PFSK-1 (cell line): ENCODE data around the gene NFAT5.

Experiments used
- FOXP2 ChIP-seq: optimal IDR thresholded peaks from 2 replicates; pipeline ENCODE3; 2011; ENCODE audit warnings: borderline replicate concordance, control low read depth, inconsistent platforms; ENCODE audit not compliant: insufficient read depth; ENCODE audit errors: extremely low read length, extremely low read depth
- POLR2AphosphoS5 ChIP-seq: IDR thresholded peaks from 2 replicates; pipeline ENCODE4 v1.6.1; 2012; ENCODE audit warnings: low read depth, mild to moderate bottlenecking, control low read depth, low read length, moderate library complexity
- SIN3A ChIP-seq: IDR thresholded peaks from 2 replicates; pipeline ENCODE4 v1.6.1; 2012; ENCODE audit warnings: mild to moderate bottlenecking, low read length, moderate library complexity, borderline replicate concordance; ENCODE audit not compliant: insufficient read depth
- TAF1 ChIP-seq: IDR thresholded peaks from 2 replicates; pipeline ENCODE4 v1.6.1; 2012; ENCODE audit warnings: low read length, control low read depth, borderline replicate concordance; ENCODE audit not compliant: insufficient read depth

- TF ChIP-seq POLR2AphosphoS5, result no peak
- TF ChIP-seq FOXP2, result no peak
- no peak for TF ChIP-seq SIN3A
- no peak for TF ChIP-seq TAF1
Measured at GRCh38 chr16:69535123-69536050, 30.4 kb upstream of the NFAT5 start.
